HG02981 (cell line): ENCODE data around the gene ATP5PD.
"Not testable (repeated sequence)": the region's sequence is repeated elsewhere in the genome, so short reads cannot be mapped to it uniquely, and the experiment has no call there.

ENCODE experiments used
- ATAC-seq: cut with Tn5 transposase; IDR thresholded peaks from one replicate; pipeline ENCODE4 v1.9.1; 2021; ENCODE audit warnings: mild to moderate bottlenecking, moderate library complexity; ENCODE audit not compliant: unreplicated experiment

ATP5PD gene

GRCh38 chr17:75077496-75078283, 30.9 kb upstream of the ATP5PD start:
- peak; percentile 38 for ATAC-seq

- no peak for ATAC-seq
Measured at GRCh38 chr17:75077072-75077495, 30.3 kb upstream of the ATP5PD start.

GRCh38 chr17:75075597-75076336, 29.0 kb upstream of the ATP5PD start:
- no peak for ATAC-seq

GRCh38 chr17:75074532-75074931, 27.8 kb upstream of the ATP5PD start:
- no peak for ATAC-seq

GRCh38 chr17:75073618-75074047, 26.9 kb upstream of the ATP5PD start:
- ATAC-seq, result no peak

- not testable (repeated sequence) for ATAC-seq
Measured at GRCh38 chr17:75072909-75073308, 26.1 kb upstream of the ATP5PD start.

- ATAC-seq, result not testable (repeated sequence)
Measured at GRCh38 chr17:75071478-75072271, 24.9 kb upstream of the ATP5PD start.

- ATAC-seq, result no peak
Measured at GRCh38 chr17:75069783-75070182, 23.0 kb upstream of the ATP5PD start.

- ATAC-seq, result no peak
Measured at GRCh38 chr17:75068750-75069149, 22.0 kb upstream of the ATP5PD start.

- no peak for ATAC-seq
Measured at GRCh38 chr17:75067856-75068255, 21.1 kb upstream of the ATP5PD start.

- ATAC-seq, result no peak
Measured at GRCh38 chr17:75065562-75066151, 18.9 kb upstream of the ATP5PD start.

- ATAC-seq, result no peak
Measured at GRCh38 chr17:75064867-75065561, 18.2 kb upstream of the ATP5PD start.

- no peak for ATAC-seq
Measured at GRCh38 chr17:75064460-75064859, 17.7 kb upstream of the ATP5PD start.

GRCh38 chr17:75064040-75064439, 17.3 kb upstream of the ATP5PD start:
- no peak for ATAC-seq

- ATAC-seq, result no peak
Measured at GRCh38 chr17:75063626-75064025, 16.9 kb upstream of the ATP5PD start.

- no peak for ATAC-seq
Measured at GRCh38 chr17:75063201-75063600, 16.4 kb upstream of the ATP5PD start.

GRCh38 chr17:75061618-75062017, 14.8 kb upstream of the ATP5PD start:
- no peak for ATAC-seq

GRCh38 chr17:75061055-75061438, 14.3 kb upstream of the ATP5PD start:
- no peak for ATAC-seq

GRCh38 chr17:75060434-75061054, 13.8 kb upstream of the ATP5PD start:
- ATAC-seq, result no peak
